Nephron progenitor cell (in vitro differentiated cells): ENCODE data around the gene CD99L2.

Experiments used
- DNase-seq: peaks from one replicate; pipeline ENCODE4 v3.0.0; 2021
- H3K27ac Mint-ChIP-seq: 2 replicates; pipeline ENCODE4 v1.8.0; 2021; ENCODE audit warnings: mild to moderate bottlenecking, moderate library complexity, mixed read lengths
- H3K27me3 Mint-ChIP-seq: 2 replicates; pipeline ENCODE4 v1.8.0; 2021; ENCODE audit warnings: mild to moderate bottlenecking, low read depth, mixed read lengths; ENCODE audit not compliant: poor library complexity
- H3K36me3 Mint-ChIP-seq: 2 replicates; pipeline ENCODE4 v1.8.0; 2021; ENCODE audit warnings: low read depth, mixed read lengths
- H3K4me1 Mint-ChIP-seq: 2 replicates; pipeline ENCODE4 v1.8.0; 2021; ENCODE audit warnings: mixed read lengths
- H3K4me3 Mint-ChIP-seq: 2 replicates; pipeline ENCODE4 v1.8.0; 2021; ENCODE audit warnings: mild to moderate bottlenecking, moderate library complexity, mixed read lengths
- H3K9me3 Mint-ChIP-seq: 2 replicates; pipeline ENCODE4 v1.8.0; 2021; ENCODE audit warnings: mild to moderate bottlenecking, moderate library complexity, mixed read lengths
- CTCF ChIP-seq: fragments of 200-600 bp; sonication (generic); IDR thresholded peaks from 2 replicates; pipeline ENCODE4 v1.5.0; 2021; ENCODE audit warnings: antibody characterized with exemption

CD99L2 gene

GRCh38 chrX:150768580-150769190 is 129.8 kb downstream of the CD99L2 start:
- peaks cover 9% of the 10 kb centered on the region for H3K36me3 Mint-ChIP-seq
- peaks cover 4% of the 10 kb centered on the region for H3K27me3 Mint-ChIP-seq
- DNase-seq, result no peak
- TF ChIP-seq CTCF, result no peak
- no peak overlapping the region for H3K4me3 Mint-ChIP-seq
- H3K27ac Mint-ChIP-seq, result no peak overlapping the region
- peaks cover 20% of the 10 kb centered on the region for H3K4me1 Mint-ChIP-seq
- H3K9me3 Mint-ChIP-seq, result peaks cover 35% of the 10 kb centered on the region

- no peak for TF ChIP-seq CTCF
- Mint-ChIP-seq H3K4me3 (no peak overlapping the region), H3K27me3 (peaks cover 6% of the 10 kb centered on the region), H3K27ac (no peak overlapping the region), H3K4me1 (peaks cover 23% of the 10 kb centered on the region), H3K36me3 (peaks cover 9% of the 10 kb centered on the region), H3K9me3 (peaks cover 40% of the 10 kb centered on the region)
- DNase-seq, result no peak
Observed at GRCh38 chrX:150768132-150768485, 130.4 kb downstream of the CD99L2 start.

DNA sequence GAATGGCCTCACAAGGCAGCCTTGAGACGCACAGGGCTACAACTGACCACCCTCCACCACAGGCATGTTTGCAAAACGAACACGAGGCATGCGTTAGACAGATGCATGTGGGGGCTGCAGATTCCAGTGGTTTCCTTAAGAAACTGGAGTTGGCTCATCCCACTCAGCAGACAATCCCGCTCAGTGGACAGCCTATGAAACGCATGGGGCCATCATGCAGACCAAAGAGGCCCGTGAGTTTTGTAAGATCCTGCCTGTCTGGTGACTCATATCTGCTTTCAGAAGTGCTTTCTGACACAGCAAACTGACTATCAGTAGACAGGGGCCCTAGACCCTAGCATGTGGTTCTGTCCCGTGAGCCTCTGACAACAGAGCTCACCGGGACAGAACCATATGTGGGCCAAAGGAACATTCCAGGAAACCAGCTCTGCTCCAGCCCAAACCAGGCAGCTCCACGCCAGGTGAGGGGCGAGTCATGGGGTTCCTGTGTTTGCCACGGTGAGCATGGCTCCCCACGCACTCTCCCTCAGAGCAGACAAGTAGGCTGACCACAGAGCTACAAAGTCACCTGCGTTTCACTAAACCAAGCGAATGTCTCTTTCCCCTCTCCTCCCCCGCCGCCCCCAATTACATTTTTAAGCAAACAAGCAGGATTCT is 130.9 kb downstream of the CD99L2 start:
- H3K27ac Mint-ChIP-seq, result no peak overlapping the region
- H3K9me3 Mint-ChIP-seq, result peaks cover 41% of the 10 kb centered on the region
- no peak for TF ChIP-seq CTCF
- DNase-seq, result no peak
- peaks cover 6% of the 10 kb centered on the region for H3K27me3 Mint-ChIP-seq
- H3K4me3 Mint-ChIP-seq, result no peak overlapping the region
- H3K4me1 Mint-ChIP-seq, result peaks cover 23% of the 10 kb centered on the region
- H3K36me3 Mint-ChIP-seq, result peaks cover 13% of the 10 kb centered on the region

DNA sequence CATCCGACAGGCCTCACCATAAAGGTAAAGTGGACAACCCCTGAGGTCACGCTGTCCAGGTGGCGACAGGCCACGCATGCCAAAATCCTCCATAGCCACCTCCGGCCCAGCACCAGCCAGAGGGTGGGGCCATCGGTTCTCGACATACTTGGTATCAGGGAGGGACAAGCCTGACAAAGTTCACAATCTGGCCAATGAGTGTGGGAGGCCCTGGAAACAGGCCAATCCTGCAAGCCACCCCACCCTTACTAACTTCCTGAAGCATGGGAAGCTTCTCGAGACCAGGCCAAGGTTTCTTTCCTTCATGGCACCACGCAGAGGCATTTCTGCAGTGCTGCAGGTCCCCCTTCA is 131.4 kb downstream of the CD99L2 start:
- Mint-ChIP-seq H3K4me3 (no peak overlapping the region), H3K36me3 (peaks cover 15% of the 10 kb centered on the region), H3K27me3 (peaks cover 2% of the 10 kb centered on the region), H3K4me1 (peaks cover 23% of the 10 kb centered on the region), H3K9me3 (peaks cover 41% of the 10 kb centered on the region), H3K27ac (no peak overlapping the region)
- no peak for DNase-seq
- TF ChIP-seq CTCF, result no peak

DNA sequence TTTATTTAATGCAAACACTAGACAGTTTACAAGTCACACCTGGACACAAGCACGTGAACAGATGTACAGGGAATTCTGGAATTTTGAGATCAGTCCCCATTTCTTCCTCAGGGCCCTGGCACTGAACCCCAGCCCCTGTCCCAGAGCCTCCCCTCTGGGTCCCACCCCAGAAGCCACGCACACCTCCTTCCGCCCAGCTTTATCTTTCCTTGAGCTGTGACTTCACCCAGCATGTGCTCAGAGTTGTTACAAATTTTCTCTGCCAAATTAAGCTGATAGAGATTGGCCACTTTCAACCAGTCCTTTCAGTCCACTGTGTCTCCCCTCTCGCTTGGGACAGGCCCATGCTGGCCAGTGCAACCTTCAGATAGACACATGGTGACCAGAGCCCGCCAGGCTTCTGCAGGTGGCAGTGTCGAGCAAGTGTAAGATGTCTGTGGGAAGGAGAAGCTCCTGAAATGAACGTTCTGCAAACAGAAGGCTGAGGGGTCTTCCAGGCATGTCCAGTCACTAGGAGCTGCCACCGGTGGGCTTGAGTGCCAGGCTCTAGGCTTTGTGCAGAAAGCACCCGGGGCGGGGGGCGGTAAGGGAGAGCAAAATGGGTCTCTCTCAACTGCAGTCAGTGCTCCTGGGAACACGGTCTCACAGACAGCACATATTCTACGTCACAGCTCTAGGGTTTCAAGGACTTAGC is 132.0 kb downstream of the CD99L2 start:
- DNase-seq, result no peak
- H3K4me3 Mint-ChIP-seq, result no peak overlapping the region
- TF ChIP-seq CTCF, result no peak
- no peak overlapping the region for H3K27ac Mint-ChIP-seq
- peaks cover 23% of the 10 kb centered on the region for H3K4me1 Mint-ChIP-seq
- H3K36me3 Mint-ChIP-seq, result peaks cover 15% of the 10 kb centered on the region
- H3K9me3 Mint-ChIP-seq, result peaks cover 39% of the 10 kb centered on the region
- H3K27me3 Mint-ChIP-seq, result peaks cover 2% of the 10 kb centered on the region
